ENCODE measurements around the gene DYNLT3. TPM values are rescaled to one million over a fixed set of nuclear protein-coding genes. Genes with fewer than 3 reads are reported as not detected.

The DYNLT3 gene
- polyA plus RNA-seq, 1 experiment, result 11.3 TPM

DNA sequence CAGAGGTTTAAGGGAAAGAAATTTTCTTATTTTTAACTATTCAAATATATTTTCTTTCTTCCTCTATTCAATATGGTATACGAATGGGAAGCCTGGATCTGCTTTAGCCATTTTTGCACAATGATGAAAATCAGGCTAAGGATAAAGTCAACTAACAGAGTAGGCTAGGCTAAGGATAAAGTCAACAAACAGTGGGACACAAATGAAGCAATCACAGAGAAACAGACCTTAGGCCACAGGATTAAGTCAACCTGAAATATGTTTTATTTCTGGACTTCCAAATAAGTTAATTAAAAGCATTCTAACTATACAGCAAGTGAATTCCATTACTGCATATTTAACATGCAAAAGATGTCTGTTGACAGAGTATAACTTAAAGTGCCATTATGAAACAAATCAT lies 17.0 kb downstream of the DYNLT3 start:
- no peaks in the 10 kb centered on the region for H3K27me3 ChIP-seq (ENCODE audit: control insufficient read depth, insufficient read depth, low read length)
- H3K36me3 ChIP-seq (ENCODE audit: control insufficient read depth, insufficient read depth, low read length), result no peaks in the 10 kb centered on the region
- no peak overlapping the region for H3K4me3 ChIP-seq (ENCODE audit: low read depth, low read length)
- TF ChIP-seq, protein P1, sequence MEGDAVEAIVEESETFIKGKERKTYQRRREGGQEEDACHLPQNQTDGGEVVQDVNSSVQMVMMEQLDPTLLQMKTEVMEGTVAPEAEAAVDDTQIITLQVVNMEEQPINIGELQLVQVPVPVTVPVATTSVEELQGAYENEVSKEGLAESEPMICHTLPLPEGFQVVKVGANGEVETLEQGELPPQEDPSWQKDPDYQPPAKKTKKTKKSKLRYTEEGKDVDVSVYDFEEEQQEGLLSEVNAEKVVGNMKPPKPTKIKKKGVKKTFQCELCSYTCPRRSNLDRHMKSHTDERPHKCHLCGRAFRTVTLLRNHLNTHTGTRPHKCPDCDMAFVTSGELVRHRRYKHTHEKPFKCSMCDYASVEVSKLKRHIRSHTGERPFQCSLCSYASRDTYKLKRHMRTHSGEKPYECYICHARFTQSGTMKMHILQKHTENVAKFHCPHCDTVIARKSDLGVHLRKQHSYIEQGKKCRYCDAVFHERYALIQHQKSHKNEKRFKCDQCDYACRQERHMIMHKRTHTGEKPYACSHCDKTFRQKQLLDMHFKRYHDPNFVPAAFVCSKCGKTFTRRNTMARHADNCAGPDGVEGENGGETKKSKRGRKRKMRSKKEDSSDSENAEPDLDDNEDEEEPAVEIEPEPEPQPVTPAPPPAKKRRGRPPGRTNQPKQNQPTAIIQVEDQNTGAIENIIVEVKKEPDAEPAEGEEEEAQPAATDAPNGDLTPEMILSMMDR (IDR thresholded peaks at IDR 0.05; ENCODE audit: insufficient read depth, low read depth, low read length), result no peak
- POLR2A ChIA-PET, result no interaction called here
- no peak for DNase-seq (ENCODE audit: low read depth)
- CTCF ChIA-PET, result interaction anchor here (1.2 kb wide), 1 partner anchor 84 kb away, joined by 3 read pairs; no protein-coding TSS in a partner anchor

DNA sequence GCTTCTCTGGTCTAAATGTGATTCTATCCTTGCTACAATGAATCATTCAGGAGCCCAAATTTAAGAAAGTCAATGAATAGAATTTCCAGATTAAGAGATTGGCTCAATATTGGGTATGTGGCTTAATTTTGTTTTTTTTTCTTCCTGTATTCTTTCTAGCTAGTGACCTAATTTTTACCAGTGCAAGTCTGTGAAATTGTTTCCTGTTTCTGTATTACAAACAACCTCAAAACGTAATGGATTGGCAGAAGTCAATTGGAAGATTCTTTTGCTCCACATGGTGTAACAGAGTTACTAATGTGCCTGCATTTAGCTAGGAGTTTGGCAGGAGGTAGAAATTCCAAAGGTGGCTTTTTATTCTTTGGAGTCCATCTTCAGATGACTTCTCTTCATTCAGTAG lies 17.6 kb downstream of the DYNLT3 start:
- Histone ChIP-seq H3K27me3 (ENCODE audit: control insufficient read depth, insufficient read depth, low read length) (no peaks in the 10 kb centered on the region), H3K36me3 (ENCODE audit: control insufficient read depth, insufficient read depth, low read length) (no peaks in the 10 kb centered on the region), H3K4me3 (ENCODE audit: low read depth, low read length) (no peak overlapping the region)
- no peak for DNase-seq (ENCODE audit: low read depth)
- ChIA-PET CTCF (interaction anchor here (1.2 kb wide), 1 partner anchor 84 kb away, joined by 3 read pairs; no protein-coding TSS in a partner anchor), POLR2A (no interaction called here)
- TF ChIP-seq, protein P1 (IDR thresholded peaks at IDR 0.05; ENCODE audit: insufficient read depth, low read depth, low read length), result no peak

DNA sequence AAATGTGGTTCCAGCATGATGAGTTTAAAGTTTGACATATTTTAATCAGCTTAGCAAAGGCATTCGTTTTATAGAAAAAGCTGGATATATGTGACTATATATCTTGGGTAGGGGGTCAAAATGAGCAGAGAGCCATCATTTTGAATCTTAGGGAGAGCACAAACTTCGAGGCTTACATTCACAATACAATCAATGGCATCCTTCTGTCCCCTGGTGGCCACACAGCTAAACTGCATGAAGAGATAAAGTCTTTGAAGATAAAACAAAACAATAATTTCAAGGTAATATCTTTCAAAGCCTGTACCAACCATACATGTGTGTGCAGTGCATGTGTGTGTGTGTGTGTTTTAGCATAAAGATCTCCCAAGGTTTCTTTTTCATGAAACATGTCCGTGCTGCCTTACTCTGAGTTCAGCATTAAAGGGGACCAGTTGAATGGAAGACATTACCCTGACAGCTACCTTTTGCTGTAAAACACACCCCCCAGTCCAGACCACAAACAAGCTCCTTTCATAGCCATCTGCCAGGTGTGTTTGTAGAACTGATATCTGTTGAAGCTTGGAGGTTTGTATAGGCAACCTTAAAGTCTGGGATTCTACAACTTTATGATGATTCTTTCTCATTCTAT lies 22.0 kb downstream of the DYNLT3 start:
- ChIA-PET POLR2A (no interaction called here), CTCF (interaction anchor here (0.9 to 2.7 kb wide), 8 partner anchors 9 to 518 kb away, joined by 3 to 18 read pairs (median 4); no protein-coding TSS in a partner anchor)
- Histone ChIP-seq H3K4me3 (ENCODE audit: low read depth, low read length) (no peak overlapping the region), H3K27me3 (ENCODE audit: control insufficient read depth, insufficient read depth, low read length) (no peaks in the 10 kb centered on the region), H3K36me3 (ENCODE audit: control insufficient read depth, insufficient read depth, low read length) (no peaks in the 10 kb centered on the region)
- no peak for DNase-seq (ENCODE audit: low read depth)
- TF ChIP-seq, protein P1 (IDR thresholded peaks at IDR 0.05; ENCODE audit: insufficient read depth, low read depth, low read length), result peak; percentile 81

DNA sequence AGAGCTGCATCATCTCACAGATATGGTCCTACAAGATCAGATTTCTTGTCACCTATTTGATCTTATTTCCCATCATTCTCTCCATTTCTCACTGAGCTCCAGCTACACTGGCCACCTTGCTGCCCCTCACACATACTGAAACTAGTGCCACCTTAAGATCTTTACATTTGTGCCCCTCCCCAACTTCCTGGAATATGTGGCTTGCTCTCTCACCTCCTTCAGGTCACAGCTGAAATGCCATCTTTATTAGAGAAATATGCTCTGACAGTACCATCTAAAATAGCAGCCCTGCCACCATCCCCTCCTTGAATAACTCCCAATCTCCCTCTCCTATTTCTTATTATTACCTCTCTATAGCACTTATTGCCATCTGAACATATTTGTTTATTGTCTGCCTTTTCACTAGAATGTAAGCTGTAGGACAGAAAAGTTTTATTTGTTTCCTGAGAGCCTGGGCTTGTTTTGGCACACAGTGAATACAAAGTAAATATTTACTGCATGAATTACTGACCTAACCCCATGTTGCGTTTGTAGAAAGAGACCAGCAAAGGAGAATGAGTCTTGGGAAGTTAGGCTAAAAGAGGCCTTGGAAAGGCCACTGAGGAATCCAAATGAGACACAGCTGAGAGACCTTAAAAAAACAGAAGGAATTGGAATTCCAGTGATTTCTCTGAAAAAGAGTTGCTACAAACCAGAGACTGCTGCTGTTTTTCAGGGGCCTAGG lies 22.7 kb downstream of the DYNLT3 start:
- no peaks in the 10 kb centered on the region for H3K36me3 ChIP-seq (ENCODE audit: control insufficient read depth, insufficient read depth, low read length)
- ChIA-PET POLR2A (no interaction called here), CTCF (interaction anchor here (0.9 to 2.7 kb wide), 7 partner anchors 8 to 517 kb away, joined by 3 to 18 read pairs (median 4); no protein-coding TSS in a partner anchor)
- H3K27me3 ChIP-seq (ENCODE audit: control insufficient read depth, insufficient read depth, low read length), result no peaks in the 10 kb centered on the region
- TF ChIP-seq, protein P1 (IDR thresholded peaks at IDR 0.05; ENCODE audit: insufficient read depth, low read depth, low read length), result no peak
- DNase-seq (ENCODE audit: low read depth), result no peak
- H3K4me3 ChIP-seq (ENCODE audit: low read depth, low read length), result no peak overlapping the region

DNA sequence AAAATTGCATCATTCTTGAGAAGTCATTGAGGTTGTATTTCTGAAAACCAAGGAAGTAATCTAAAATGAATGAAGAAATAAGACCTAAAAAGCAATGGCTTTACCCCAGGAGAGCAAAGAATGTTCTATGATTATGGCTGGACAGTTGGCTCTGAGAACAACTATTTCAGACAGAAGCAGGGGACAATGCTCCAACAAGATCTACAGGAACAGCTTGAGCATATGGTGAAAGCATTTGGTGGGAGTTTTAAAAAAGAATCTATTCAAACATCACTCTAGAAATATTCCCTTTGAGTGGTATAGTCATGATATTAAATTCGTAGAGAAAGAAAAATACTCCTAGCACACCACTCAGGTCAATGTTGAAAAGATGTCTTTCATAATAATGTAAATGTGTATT lies 26.7 kb downstream of the DYNLT3 start:
- CTCF ChIA-PET, result no interaction called here
- TF ChIP-seq, protein P1 (IDR thresholded peaks at IDR 0.05; ENCODE audit: insufficient read depth, low read depth, low read length), result no peak

More for the DNA sequence above, 26.7 kb downstream of the DYNLT3 start:
- no peak for DNase-seq (ENCODE audit: low read depth)
- Histone ChIP-seq H3K27me3 (ENCODE audit: control insufficient read depth, insufficient read depth, low read length) (no peaks in the 10 kb centered on the region), H3K36me3 (ENCODE audit: control insufficient read depth, insufficient read depth, low read length) (no peaks in the 10 kb centered on the region), H3K4me3 (ENCODE audit: low read depth, low read length) (no peak overlapping the region)
- POLR2A ChIA-PET, result no interaction called here

Data from BJ (cell line).